ENCODE measurements around the gene GMPPA. TPM values are rescaled to one million over a fixed set of nuclear protein-coding genes. Genes with fewer than 3 reads are reported as not detected.
A peak's percentile ranks its signal among the peaks of the same experiment; 100 is the strongest.

GMPPA gene
- total RNA-seq, 1 experiment from 2014 or later: 32.0 TPM

GRCh38 chr2:219523031-219523671 is 24.5 kb downstream of the GMPPA start:
- Histone ChIP-seq H3K4me1 (ENCODE audit: insufficient read depth, low read length) (peaks cover 7% of the 10 kb centered on the region; the same call in 1 of the 2 replicates), H3K79me1 (ENCODE audit: insufficient read depth, low read depth, low read length, poor library complexity, severe bottlenecking) (no peaks in the 10 kb centered on the region), H4K5ac (ENCODE audit: insufficient read length, low read depth, low read length) (no peak overlapping the region), H3K18ac (ENCODE audit: insufficient read length, low read depth, low read length) (no peak overlapping the region), H3K79me2 (ENCODE audit: insufficient read depth, low read length) (no peaks in the 10 kb centered on the region), H2BK5ac (ENCODE audit: insufficient read length, low read length) (no peak overlapping the region), H2BK120ac (ENCODE audit: low read depth, low read length, poor library complexity, severe bottlenecking) (no peak overlapping the region), H2BK12ac (ENCODE audit: insufficient read length, low read depth, low read length) (no peak overlapping the region), H3T11ph (ENCODE audit: low read length) (no peak overlapping the region), H2BK20ac (ENCODE audit: low read depth, low read length, poor library complexity, severe bottlenecking) (no peak overlapping the region), H3K23me2 (ENCODE audit: insufficient read length, low read depth, low read length, poor library complexity, severe bottlenecking) (peaks cover 4% of the 10 kb centered on the region), H4K8ac (replicated peaks; ENCODE audit: insufficient read length, low read depth, low read length) (no peak overlapping the region), H3K9me3 (ENCODE audit: control insufficient read depth, low read depth, low read length) (no peaks in the 10 kb centered on the region), H2BK15ac (ENCODE audit: low read depth, low read length) (no peak overlapping the region), H3K27ac (ENCODE audit: insufficient read length, low read depth, low read length) (no peak overlapping the region), H3K23ac (ENCODE audit: insufficient read length, low read depth, low read length) (no peak overlapping the region), H3K4me2 (ENCODE audit: insufficient read depth, insufficient read length, low read length) (peak overlapping the region; percentile 44), H4K20me1 (ENCODE audit: control insufficient read depth, insufficient read depth, insufficient read length) (no peaks in the 10 kb centered on the region), H3K9ac (ENCODE audit: extremely low read depth, insufficient read length, low read length) (no peak overlapping the region), H3K56ac (ENCODE audit: insufficient read length, low read depth, low read length) (no peak overlapping the region), H3K27me3 (ENCODE audit: insufficient read depth, low read length) (peaks cover under 1% of the 10 kb centered on the region; the same call in 1 of the 2 replicates), H2AK5ac (ENCODE audit: insufficient read length, low read length) (no peak overlapping the region), H2AFZ (ENCODE audit: low read length) (no peak overlapping the region), H3K14ac (ENCODE audit: insufficient read depth, low read length) (no peak overlapping the region), H4K91ac (ENCODE audit: insufficient read length, low read depth, low read length) (no peak overlapping the region), H3K4ac (ENCODE audit: low read depth, low read length) (no peak overlapping the region)
- no CpG with 5 or more reads among the region's 24 CpGs for WGBS (ENCODE audit: extremely low coverage, insufficient read length, low lambda C conversion rate)
- Mint-ChIP-seq H3K9me3 (no peaks in the 10 kb centered on the region), H3K36me3 (ENCODE audit: insufficient read depth in 1 of 3, low read depth in 3 of 3) (no peaks in the 10 kb centered on the region), H3K27ac (no peak overlapping the region), H3K27me3 (ENCODE audit: low read depth) (peaks cover 49% of the 10 kb centered on the region), H3K4me3 (peak overlapping the region; percentile 50 to 76), H3K4me1 (peaks cover 51 to 69% of the 10 kb centered on the region in 2 experiments)
- DNase-seq: peak; percentile 76
- TF ChIP-seq CTCF (conservative IDR thresholded peaks at IDR 0.05): peak; percentile 69
